GM12872 (cell line): ENCODE data around the gene CALR3.

Source experiments
- CTCF ChIP-seq: IDR thresholded peaks from 3 replicates; pipeline ENCODE4 v1.5.1; 2011; ENCODE audit warnings: low read depth, mild to moderate bottlenecking, low read length, moderate library complexity; ENCODE audit not compliant: insufficient read depth

The CALR3 gene

GRCh38 chr19:16497042-16497441 lies 1.1 kb upstream of the CALR3 start:
- TF ChIP-seq CTCF = no peak

GRCh38 chr19:16496613-16496983 lies 631 bp upstream of the CALR3 start:
- no peak for TF ChIP-seq CTCF

- TF ChIP-seq CTCF = no peak
These were observed 13.2 kb downstream of the CALR3 start for GRCh38 chr19:16482745-16483144.

GRCh38 chr19:16477311-16477710 lies 18.7 kb downstream of the CALR3 start:
- TF ChIP-seq CTCF = no peak

GRCh38 chr19:16476401-16476800 lies 19.6 kb downstream of the CALR3 start:
- TF ChIP-seq CTCF = no peak

GRCh38 chr19:16473875-16474392 lies 22.0 kb downstream of the CALR3 start:
- TF ChIP-seq CTCF = no peak

GRCh38 chr19:16472992-16473391 lies 23.0 kb downstream of the CALR3 start:
- TF ChIP-seq CTCF = no peak
